ENCODE measurements around the gene RWDD2A.

RWDD2A gene

DNA sequence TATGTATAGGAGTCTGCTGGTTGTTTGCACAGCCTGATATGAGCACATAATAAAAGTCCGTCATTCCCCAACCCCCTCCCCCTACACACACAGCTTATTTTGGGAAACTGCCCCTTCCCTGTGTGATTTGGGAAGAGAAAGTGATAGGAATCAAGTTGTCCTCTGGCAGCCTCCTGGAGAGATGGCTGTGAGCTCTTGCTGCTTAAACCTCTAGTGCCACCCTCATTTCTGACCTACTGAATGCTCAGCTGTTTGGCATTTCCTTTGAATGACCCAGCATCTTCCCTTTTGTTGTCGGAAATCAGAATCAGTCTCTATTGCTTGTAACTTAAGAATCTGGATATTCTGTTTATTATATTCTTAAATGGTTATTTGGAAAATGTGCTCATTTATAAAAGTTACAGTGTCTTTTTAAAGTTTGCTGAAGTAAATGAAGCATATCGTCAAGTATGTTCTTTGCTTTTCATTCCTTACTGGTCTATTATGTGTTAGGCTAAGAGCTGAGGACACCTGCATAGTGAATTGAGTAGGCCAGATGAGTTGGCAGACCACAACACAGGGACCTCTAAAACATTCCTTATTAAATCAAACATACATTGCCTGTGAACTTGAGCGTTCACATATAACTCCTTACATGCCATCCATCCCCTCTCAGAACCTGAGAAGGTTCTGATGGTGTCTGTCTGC lies 5.5 kb downstream of the RWDD2A start:
- no peak for DNase-seq (ENCODE audit: low read depth in 1 of 2, low spot score in 1 of 2)

DNA sequence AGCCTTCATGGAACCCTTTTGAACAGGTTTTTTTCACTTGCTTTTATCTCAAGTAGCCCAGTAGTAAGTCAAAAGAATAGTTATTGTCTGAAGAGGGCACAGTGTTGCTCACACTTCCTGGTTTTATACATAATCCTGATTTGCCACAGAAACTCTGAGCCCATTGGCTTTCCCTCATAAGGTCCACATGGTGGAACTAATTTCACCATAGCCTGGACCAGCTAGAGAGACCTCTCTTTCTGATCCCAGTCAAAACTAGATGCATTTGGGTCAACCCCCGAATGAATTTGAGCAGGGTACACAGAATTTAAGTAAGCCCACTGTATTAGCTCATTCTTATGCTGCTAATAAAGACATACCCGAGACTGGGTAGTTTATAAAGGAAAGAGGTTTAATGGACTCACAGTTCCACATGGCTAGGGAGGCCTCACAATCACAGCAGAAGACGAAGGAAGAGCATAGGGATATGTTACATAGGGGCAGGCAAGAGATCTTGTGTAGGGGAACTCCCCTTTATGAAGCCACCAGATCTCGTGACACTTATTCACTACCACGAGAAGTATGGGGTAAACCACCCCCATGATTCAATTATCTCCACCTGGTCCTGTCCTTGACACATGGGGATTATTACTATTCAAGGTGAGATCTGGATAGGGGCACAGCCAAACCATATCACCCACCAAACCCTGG lies 6.2 kb downstream of the RWDD2A start:
- no peak for DNase-seq (ENCODE audit: low read depth in 1 of 2, low spot score in 1 of 2)

DNA sequence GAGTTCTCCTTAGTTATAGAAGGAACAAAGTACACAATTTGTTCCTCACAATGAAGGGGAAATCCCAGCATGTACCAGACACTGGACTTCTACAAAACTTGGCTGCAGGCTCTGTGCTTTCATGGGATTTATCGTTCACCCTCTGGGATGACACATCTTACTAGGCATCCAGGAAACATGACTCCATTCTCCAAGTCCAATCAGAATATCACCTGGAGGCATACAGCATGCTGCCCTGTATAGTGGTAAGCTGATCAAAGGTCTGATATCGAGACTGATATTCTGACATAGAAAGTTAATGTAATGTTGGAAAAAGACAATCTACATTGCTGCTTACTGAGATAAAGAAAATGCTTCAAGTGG lies 6.7 kb downstream of the RWDD2A start:
- DNase-seq (ENCODE audit: low read depth in 1 of 2, low spot score in 1 of 2), result no peak

DNA sequence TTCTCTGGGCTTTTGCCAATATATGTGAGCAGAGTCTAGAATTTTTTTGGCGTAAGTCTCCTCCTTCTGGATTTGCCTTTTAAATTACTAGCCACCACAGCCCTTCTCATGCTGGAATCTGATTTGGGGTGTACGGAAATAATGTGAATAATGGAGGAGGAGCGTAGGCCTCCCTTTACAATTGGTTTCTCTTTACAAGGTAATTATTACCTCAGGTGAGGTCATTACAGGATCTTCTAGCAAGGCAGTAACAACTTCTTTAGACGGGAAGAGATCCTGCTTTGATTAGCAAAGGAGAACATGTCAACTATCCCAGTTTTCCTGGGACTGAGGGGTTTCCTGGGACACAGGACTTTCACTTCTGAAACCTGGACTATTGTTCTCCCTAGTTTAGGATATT lies 8.9 kb downstream of the RWDD2A start:
- no peak for DNase-seq (ENCODE audit: low read depth in 1 of 2, low spot score in 1 of 2)

DNA sequence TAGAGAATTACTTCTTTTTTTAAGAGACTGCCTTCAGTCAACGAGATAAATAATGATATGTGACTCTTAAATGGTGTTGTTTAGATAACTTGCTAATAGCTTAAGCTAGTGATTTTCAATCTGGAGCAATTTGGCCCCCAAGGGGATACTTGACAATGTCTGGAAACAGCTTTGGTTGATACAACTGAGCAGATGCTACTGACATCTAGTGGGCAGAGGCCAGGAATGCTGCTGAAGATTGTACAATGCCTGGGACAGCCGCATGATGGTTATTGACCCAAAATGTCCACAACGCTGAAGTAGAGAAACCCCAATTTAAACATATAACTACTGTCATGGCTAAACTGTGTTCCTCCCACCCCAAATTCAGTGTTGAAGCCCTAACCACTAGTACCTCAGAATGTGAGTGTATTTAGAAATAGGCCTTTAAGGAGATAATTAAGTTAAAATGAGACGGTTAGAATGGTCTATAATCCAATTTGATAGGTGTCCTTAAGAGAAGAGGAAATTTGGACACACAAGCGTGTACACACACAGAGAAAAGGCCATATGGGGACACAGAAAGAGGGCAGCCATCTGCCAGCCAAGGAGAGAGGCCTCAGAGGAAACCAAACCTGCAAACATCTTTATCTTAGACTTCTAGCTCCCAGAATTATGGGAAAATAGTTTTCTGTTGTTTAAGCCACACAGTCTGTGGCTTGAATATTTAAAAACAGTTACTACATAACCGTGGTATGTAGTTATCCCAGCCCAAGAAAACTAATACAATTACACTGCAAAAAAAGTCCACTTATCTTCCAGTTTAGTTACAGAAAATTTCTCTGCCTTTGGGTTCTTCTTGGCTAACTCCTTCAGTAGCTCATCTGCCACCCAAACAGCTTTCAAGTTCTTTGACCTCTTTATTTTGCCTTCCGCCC lies 22.2 kb downstream of the RWDD2A start:
- peak; percentile 7 to 14 for DNase-seq (ENCODE audit: low read depth in 1 of 2, low spot score in 1 of 2)

DNA sequence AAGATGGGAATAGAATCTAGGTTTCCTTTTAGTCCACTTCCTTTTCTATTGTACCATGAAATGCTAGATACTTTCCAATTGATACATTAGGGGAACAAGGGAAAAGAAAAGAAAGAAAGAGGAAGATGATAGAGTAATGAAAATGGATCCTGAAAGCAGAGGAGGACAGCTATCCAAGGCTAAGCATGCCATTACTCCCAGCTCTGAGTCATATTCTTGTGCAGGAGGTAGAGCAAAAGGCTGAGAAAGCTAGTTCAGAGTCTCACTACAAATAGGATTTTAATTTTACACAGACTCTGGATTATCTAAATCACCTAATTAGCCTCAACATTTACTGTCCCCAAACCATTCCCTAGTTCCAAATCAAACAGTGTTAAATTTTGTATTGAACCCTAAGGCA lies 23.6 kb downstream of the RWDD2A start:
- no peak for DNase-seq (ENCODE audit: low read depth in 1 of 2, low spot score in 1 of 2)

DNA sequence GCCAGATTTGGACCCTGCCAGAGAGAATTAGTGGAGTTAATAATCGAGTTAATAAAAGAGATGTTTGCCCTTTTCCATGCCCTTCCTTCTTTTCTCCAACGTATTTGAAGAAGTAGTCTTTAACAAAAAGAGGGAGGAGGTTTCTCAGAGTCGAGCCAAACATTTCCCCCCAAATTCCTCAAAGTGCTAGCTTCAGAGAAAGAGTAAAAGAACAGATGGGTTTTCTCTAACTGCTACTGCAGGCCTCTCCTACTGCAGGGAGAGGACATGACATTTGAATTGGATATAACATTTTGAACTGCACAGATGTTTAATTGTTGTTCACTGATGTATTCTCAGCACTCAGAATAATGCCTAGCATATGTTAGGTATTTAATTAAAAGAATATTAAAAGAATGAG lies 25.5 kb downstream of the RWDD2A start:
- DNase-seq (ENCODE audit: low read depth in 1 of 2, low spot score in 1 of 2), result no peak

DNA sequence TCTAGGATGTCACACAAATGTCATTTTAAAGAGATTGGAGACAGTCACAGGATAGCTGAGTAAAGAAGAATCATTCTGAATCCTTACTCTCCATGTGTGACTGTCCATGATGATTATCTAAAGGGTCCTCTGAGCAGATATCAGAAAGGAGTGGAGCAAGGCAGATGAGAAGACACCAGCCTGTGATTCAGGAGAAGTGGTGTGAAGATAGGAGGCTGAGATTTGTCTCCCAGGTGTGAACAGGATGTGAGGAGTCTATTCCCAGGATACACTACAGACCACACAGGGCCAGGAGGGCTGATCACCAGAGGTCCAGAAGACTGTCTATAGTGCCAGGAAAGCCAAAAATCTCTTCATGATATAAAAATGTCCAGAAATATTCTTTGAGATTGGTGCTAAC lies 27.0 kb downstream of the RWDD2A start:
- no peak for DNase-seq (ENCODE audit: low read depth in 1 of 2, low spot score in 1 of 2)

DNA sequence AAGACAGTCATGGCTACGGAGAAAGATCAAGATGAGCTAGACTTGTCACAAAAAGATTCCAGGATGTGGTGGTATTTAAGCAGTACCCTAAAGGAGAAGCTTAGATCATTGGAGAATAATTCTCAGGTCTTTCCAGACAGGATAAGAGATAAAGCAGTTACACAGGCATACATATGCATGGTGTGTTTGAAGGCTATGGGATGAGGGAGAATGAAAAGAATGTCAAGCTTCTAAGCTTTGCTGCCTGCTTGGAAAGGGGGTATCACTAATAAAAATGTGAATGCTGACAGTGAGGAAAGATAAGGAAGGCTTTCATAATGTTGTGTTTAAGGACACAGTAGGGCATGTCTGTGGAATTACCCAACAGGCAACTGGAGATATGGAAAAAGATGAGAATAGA lies 28.1 kb downstream of the RWDD2A start:
- DNase-seq (ENCODE audit: low read depth in 1 of 2, low spot score in 1 of 2), result no peak

DNA sequence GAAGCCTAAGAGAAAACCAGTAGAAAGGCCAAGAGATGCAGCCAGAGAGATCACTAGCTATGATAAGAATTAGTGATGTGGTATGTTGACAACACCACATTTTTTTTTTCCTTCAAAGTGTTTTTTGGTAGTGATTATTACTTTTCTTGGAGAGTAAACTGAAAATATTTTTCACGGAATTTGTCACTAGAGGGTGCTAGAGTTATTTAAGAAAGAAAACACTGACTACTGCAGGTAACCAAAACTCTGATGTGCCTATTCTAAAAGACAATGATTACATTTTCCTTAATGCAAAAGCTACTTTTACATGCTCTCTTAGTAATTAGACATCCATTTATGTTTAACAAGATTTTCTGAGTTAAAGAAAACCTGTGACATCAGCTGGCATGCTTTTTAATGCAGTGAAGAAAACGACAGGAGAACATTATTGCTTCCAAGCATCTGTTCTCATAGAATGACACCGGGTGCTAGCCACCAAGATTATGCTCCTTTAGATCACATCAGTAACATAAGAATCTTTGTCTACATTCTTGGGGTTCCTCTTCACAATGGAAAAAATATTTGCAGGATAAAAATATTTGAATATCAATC lies 28.8 kb downstream of the RWDD2A start:
- no peak for DNase-seq (ENCODE audit: low read depth in 1 of 2, low spot score in 1 of 2)

DNA sequence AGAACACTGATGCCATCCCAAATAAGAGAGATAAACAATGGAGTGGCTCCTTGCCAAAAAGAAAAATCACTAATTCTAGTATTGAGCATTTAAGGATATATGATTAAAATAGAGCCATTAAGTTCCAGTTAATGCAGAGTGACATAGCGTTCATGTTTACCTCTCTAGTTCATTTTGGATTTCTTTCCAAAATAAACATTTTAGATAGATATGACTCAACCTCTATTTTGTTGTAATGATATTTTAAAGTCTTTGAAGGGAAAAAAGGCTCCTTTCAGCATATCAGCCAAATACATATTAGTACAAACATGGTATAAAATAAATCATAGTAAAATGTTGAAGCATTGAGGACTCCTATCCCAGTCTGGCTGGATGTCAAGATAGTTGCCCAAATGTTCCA lies 33.4 kb downstream of the RWDD2A start:
- DNase-seq (ENCODE audit: low read depth in 1 of 2, low spot score in 1 of 2), result no peak

DNA sequence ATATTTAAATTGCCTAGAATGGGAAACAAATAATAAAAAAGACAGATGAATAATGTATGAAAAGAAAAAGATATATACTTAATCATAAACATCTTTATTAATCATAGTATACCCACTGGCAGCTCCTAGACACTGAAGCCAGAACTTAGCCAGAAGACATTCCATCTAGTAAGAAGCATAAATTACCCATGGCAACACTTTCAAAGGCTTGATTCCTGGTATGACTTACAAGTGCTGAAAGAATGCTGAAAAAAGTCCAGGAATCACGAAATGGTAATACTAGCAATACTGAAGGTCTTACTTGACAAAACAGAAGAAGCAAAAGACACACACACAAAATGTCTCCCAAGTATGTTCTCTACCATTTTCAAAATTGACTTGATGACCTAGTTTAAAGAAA lies 38.0 kb downstream of the RWDD2A start:
- DNase-seq (ENCODE audit: low read depth in 1 of 2, low spot score in 1 of 2), result no peak

DNA sequence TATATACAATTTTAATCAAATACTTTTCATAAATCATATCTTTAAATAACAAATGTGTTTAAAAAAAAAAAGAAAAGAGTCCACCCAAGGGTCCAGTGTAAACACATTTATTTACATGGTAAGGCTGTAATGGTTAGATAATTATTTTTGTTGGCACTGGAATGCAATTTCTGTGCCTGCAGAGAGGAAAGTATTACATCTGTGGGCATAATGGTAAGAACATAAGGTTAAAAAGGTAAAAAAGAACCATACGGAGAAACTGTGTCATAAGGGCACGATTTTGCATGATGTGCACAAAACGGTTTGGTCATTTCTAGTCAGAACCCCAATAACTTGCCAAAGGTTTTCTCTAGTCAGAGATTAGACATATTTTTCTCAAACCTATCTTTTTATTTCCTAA lies 54.3 kb downstream of the RWDD2A start:
- no peak for DNase-seq (ENCODE audit: low read depth in 1 of 2, low spot score in 1 of 2)

All from stimulated activated CD4-positive, alpha-beta T cell treated with anti-CD3 and anti-CD28 coated beads, Interleukin-15, amount 100 ng/mL, for 1 hour (primary cell).